NOMO-1 treated with dmso at 0.1 percent for 144 hours (cell line): ENCODE measurements around the gene FBH1.
"Not testable (repeated sequence)": the region's sequence is repeated elsewhere in the genome, so short reads cannot be mapped to it uniquely, and the experiment has no call there.

Experiments used
- DNase-seq: peaks from one replicate; lab custom pipeline; 2025; ENCODE audit not compliant: unreplicated experiment; lab: John Stamatoyannopoulos, UW

FBH1 gene

GRCh38 chr10:5873515-5873995 lies 16.5 kb upstream of the FBH1 start:
- peak; percentile 78 for DNase-seq

DNA sequence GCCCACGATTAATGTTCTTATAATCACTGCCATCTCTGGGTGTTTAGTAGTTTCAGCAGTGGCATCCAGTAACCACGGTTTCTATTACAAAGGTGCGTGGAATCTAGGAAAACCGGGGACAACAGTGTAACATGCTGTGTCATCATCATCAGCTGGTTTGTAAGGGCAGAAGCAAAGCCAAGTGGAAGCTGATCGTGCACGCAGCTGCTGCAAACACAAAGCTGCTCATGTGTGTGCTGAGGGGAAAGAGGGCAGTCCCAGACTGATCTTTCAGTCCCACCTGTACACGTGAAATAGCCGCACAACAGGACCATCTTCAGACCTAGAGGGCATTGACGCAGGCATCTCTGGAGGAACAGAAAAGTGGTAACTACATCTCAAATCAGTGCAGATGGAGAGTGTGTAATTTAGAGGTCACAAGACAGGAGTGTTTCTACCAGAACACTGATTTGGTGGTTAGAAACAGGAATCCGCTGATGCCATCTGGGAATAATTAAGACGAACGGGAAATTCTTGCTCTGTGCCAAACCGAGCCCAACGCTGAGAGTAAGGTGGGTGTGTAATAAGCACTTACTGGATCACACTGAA lies 13.8 kb upstream of the FBH1 start:
- no peak for DNase-seq

DNA sequence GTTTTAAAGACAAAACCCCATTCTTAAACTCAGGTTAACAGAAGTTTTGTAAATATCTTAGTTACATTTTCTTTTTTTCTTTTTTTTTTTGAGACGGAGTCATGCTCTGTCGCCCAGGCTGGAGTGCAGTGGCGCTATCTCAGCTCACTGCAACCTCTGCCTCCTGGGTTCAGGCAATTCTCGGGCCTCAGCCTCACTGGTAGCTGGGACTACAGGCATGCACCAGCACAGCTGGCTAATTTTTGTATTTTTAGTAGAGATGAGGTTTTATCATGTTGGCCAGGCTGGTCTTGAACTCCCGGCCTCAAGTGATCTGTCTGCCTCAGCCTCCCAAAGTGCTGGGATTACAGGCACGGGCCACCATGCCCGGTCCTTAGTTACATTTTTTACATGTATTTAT lies 13.0 kb upstream of the FBH1 start:
- DNase-seq, result not testable (repeated sequence)

DNA sequence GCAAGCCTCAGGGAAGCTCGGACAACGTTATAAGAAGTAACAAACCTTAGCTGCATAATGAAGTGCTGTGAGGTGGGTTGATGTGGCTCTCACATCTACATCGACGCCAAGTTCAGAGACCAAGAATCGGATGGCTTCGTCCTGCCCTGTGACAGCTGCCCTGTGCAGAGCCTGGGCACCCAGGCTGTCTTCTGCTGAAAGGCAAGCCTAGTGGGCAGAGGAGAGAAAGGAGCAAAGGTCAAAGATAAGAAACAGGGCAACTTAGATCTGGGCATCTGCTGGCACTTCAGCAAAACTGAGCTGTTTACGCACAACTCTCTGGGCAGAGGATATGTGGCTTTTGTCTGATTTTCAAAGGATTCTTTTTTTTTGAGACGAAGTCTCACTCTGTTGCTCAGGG lies 7.1 kb upstream of the FBH1 start:
- DNase-seq, result no peak

- DNase-seq, result no peak
Measured at GRCh38 chr10:5885619-5886018, 4.4 kb upstream of the FBH1 start.

DNA sequence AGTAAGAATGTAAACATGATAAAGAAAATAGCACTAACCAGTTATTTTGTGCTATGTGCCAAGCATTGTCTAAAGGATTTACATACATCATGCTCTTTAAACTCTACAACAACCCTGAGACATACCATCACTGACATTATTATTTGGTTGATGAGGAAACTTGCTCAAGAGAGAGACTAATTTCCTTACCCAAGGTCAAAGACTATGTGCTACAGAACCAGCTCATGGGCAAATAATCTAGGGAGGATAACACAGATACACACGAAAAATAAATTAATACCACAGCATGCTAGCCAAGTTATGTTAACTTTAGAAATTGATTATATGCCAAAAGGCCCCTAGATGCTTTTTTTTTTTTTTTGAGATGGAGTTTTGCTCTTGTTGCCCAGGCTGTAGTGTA lies 3.0 kb upstream of the FBH1 start:
- no peak for DNase-seq

- no peak for DNase-seq
Measured at GRCh38 chr10:5887641-5888040, 2.4 kb upstream of the FBH1 start.

DNA sequence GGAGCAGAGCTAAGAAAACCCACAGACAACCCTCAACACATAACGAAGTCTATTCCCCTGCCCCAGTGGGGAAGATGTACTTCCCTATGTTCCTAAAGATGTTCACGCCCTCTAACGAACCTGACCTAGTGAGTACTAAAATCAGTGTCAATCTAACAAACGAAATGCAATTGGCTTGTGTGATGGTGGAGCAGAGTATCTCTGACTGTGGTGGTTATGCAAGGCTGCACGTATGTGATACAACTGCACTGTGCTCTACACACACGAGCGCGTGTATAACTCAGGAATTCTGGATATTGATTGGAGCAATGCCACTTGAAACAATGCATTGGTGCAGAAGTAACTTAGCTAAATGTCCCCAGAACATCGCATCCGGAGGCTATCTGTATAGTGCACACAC lies 1.7 kb upstream of the FBH1 start:
- peak; percentile 13 for DNase-seq

- DNase-seq, result no peak
Measured at GRCh38 chr10:5888843-5889623, 1.0 kb upstream of the FBH1 start.

DNA sequence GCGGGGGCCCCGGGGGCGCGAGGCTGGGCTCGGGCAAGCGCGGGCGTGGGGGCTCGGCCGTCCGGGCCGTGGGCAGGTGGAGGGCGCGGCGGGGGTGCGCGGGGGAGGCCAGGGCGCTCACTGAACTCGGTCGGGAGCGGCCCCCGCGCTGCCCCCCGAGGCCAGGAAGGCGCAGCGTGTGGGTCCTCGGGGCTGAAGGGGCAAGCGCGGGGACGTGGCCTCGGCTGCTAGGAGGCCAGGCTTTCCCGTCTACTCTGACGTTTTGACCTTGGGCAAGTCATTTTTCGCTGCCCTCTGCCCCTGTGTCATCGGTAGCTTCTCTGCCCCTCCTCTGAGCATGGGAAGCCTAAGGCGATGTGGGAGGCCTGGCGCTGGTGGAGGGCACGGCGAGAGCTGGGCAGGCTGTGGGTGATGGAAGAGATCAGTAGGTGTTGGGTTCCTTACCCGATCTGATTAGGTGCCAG lies 441 bp downstream of the FBH1 start:
- no peak for DNase-seq

- DNase-seq, result no peak
Measured at GRCh38 chr10:5891009-5891408, 966 bp downstream of the FBH1 start.

DNA sequence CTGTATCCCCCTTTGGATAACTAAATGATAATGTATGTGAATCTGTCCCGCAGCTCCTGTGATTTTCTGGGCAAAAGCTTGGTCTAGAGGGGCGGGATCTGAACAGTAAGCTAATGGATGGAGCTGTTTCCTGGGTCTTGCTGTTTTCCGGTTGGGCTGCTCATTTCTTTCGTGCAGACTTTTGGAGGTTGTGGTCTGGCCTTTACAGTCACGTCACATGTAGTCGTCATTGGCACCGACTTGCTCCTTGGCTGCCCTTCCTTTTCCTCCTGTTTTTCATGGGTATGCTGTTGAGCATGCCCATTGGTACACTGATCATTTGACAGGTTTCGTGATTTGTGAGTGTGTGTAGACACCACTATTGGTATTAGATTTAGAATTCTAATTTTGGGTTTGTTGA lies 2.0 kb downstream of the FBH1 start:
- no peak for DNase-seq

- no peak for DNase-seq
Measured at GRCh38 chr10:5893321-5893720, 3.3 kb downstream of the FBH1 start.

DNA sequence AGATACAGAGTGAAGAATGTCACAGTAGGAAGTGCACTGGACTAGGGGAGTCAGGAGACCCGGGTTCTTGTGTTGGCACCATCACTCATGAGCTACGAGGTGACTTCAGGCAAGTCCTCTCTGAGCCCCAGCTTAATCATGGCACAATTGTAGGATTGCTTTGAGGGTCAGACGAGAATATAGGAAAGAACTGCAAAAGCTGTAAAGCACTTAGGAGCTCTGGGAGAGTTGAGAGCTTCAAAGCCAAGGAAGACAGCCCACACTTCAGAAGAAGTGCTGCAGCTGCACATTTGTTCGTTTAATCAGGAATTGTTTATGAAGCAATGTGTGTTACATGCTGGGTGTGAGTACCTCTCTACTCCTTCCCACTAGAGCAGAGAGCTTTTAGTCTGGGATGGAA lies 4.4 kb downstream of the FBH1 start:
- DNase-seq, result no peak

- DNase-seq, result no peak
Measured at GRCh38 chr10:5894873-5895272, 4.8 kb downstream of the FBH1 start.

- DNase-seq, result no peak
Measured at GRCh38 chr10:5895365-5895764, 5.3 kb downstream of the FBH1 start.

GRCh38 chr10:5895804-5896203 lies 5.8 kb downstream of the FBH1 start:
- no peak for DNase-seq

GRCh38 chr10:5896208-5897052 lies 6.4 kb downstream of the FBH1 start:
- DNase-seq, result no peak

DNA sequence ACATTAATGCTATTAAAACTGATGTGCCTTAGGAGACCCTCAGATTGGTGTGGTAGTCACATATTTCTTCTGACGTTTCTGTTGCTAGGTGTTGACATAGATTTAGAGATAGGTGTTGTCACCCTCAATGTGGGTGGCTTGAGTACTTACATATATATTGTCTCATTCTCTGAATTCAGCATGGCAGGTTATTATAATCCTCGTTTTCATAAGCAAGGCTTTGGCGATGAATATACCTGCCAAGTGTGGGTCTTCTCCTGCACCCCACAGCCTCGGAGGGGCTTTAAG lies 7.0 kb downstream of the FBH1 start:
- no peak for DNase-seq

- DNase-seq, result no peak
Measured at GRCh38 chr10:5897504-5897903, 7.5 kb downstream of the FBH1 start.

- DNase-seq, result no peak
Measured at GRCh38 chr10:5898163-5898562, 8.1 kb downstream of the FBH1 start.

- no peak for DNase-seq
Measured at GRCh38 chr10:5900247-5900646, 10.2 kb downstream of the FBH1 start.
